Mononuclear cell (primary cell): ENCODE results near the gene MGME1. TPM values are rescaled to one million over a fixed set of nuclear protein-coding genes. Genes with fewer than 3 reads are reported as not detected.

Experiments
- H3K27me3 ChIP-seq: 2 replicates; pipeline ENCODE4 v1.6.0; 2011; ENCODE audit warnings: low read length, control low read depth; ENCODE audit not compliant: insufficient read depth
- H3K4me1 ChIP-seq: 2 replicates; pipeline ENCODE4 v1.5.1; 2011; ENCODE audit warnings: mild to moderate bottlenecking, low read length, control low read depth; ENCODE audit not compliant: insufficient read depth
- H3K4me3 ChIP-seq: 2 replicates; pipeline ENCODE4 v1.5.1; 2011; ENCODE audit warnings: mild to moderate bottlenecking, low read length, moderate library complexity
- H3K9me3 ChIP-seq: 2 replicates; pipeline ENCODE4 v1.5.1; 2011; ENCODE audit warnings: low read depth, mild to moderate bottlenecking, control low read depth, low read length
- total RNA-seq: library from RNA; depleted of rRNA; stranded (reverse); fragments of >200 nt; gene quantifications from one replicate; pipeline ENCODE4 v1.2.3, GENCODE V29; 2012

The MGME1 gene
- total RNA-seq, 1 donor, result 6.3 TPM

GRCh38 chr20:17963114-17963897, 5.5 kb upstream of the MGME1 start:
- Histone ChIP-seq H3K9me3 (no peaks in the 10 kb centered on the region), H3K27me3 (no peaks in the 10 kb centered on the region), H3K4me1 (peaks cover 94% of the 10 kb centered on the region), H3K4me3 (no peak overlapping the region)

- H3K9me3 ChIP-seq, result no peaks in the 10 kb centered on the region
- no peak overlapping the region for H3K4me3 ChIP-seq
- H3K4me1 ChIP-seq, result peaks cover 87% of the 10 kb centered on the region
- no peaks in the 10 kb centered on the region for H3K27me3 ChIP-seq
Measured at GRCh38 chr20:17964073-17964472, 4.7 kb upstream of the MGME1 start.

GRCh38 chr20:17964632-17965031, 4.2 kb upstream of the MGME1 start:
- H3K4me3 ChIP-seq, result no peak overlapping the region
- peaks cover 81% of the 10 kb centered on the region for H3K4me1 ChIP-seq
- no peaks in the 10 kb centered on the region for H3K27me3 ChIP-seq
- no peaks in the 10 kb centered on the region for H3K9me3 ChIP-seq

- no peaks in the 10 kb centered on the region for H3K9me3 ChIP-seq
- H3K27me3 ChIP-seq, result no peaks in the 10 kb centered on the region
- peak overlapping the region; percentile 99 for H3K4me3 ChIP-seq
- peaks cover 80% of the 10 kb centered on the region for H3K4me1 ChIP-seq
Measured at GRCh38 chr20:17965042-17965697, 3.6 kb upstream of the MGME1 start.

- no peaks in the 10 kb centered on the region for H3K27me3 ChIP-seq
Measured at GRCh38 chr20:17966432-17967310, 2.1 kb upstream of the MGME1 start.

GRCh38 chr20:17967521-17968365, 1.1 kb upstream of the MGME1 start:
- H3K27me3 ChIP-seq, result no peaks in the 10 kb centered on the region
- H3K4me3 ChIP-seq, result peak overlapping the region; percentile 99
- H3K4me1 ChIP-seq, result peaks cover 76% of the 10 kb centered on the region
- no peaks in the 10 kb centered on the region for H3K9me3 ChIP-seq

More at GRCh38 chr20:17966432-17967310, 2.1 kb upstream of the MGME1 start:
- H3K4me1 ChIP-seq, result peaks cover 76% of the 10 kb centered on the region
- H3K4me3 ChIP-seq, result peak overlapping the region; percentile 99
- H3K9me3 ChIP-seq, result no peaks in the 10 kb centered on the region

- Histone ChIP-seq H3K4me3 (peak overlapping the region; percentile 99), H3K27me3 (no peaks in the 10 kb centered on the region), H3K9me3 (no peaks in the 10 kb centered on the region), H3K4me1 (peaks cover 70% of the 10 kb centered on the region)
Measured at GRCh38 chr20:17969278-17969883, 563 bp downstream of the MGME1 start.

- Histone ChIP-seq H3K27me3 (no peaks in the 10 kb centered on the region), H3K4me1 (peaks cover 64% of the 10 kb centered on the region), H3K9me3 (no peaks in the 10 kb centered on the region), H3K4me3 (peak overlapping the region; percentile 99)
Measured at GRCh38 chr20:17969884-17970409, 1.1 kb downstream of the MGME1 start.

- H3K4me3 ChIP-seq, result peak overlapping the region; percentile 15
- H3K9me3 ChIP-seq, result no peaks in the 10 kb centered on the region
- no peaks in the 10 kb centered on the region for H3K27me3 ChIP-seq
- H3K4me1 ChIP-seq, result peaks cover 49% of the 10 kb centered on the region
Measured at GRCh38 chr20:17971300-17972013, 2.6 kb downstream of the MGME1 start.

GRCh38 chr20:17972121-17972520, 3.3 kb downstream of the MGME1 start:
- Histone ChIP-seq H3K4me3 (no peak overlapping the region), H3K27me3 (no peaks in the 10 kb centered on the region), H3K4me1 (peaks cover 43% of the 10 kb centered on the region), H3K9me3 (no peaks in the 10 kb centered on the region)

GRCh38 chr20:17976305-17976704, 7.5 kb downstream of the MGME1 start:
- Histone ChIP-seq H3K4me3 (no peak overlapping the region), H3K4me1 (peaks cover 25% of the 10 kb centered on the region), H3K9me3 (no peaks in the 10 kb centered on the region), H3K27me3 (no peaks in the 10 kb centered on the region)

GRCh38 chr20:17985388-17986018, 16.7 kb downstream of the MGME1 start:
- Histone ChIP-seq H3K4me1 (no peaks in the 10 kb centered on the region), H3K4me3 (no peak overlapping the region), H3K27me3 (no peaks in the 10 kb centered on the region), H3K9me3 (no peaks in the 10 kb centered on the region)

- Histone ChIP-seq H3K9me3 (no peaks in the 10 kb centered on the region), H3K4me1 (no peaks in the 10 kb centered on the region), H3K27me3 (no peaks in the 10 kb centered on the region), H3K4me3 (no peak overlapping the region)
Measured at GRCh38 chr20:17987988-17988387, 19.2 kb downstream of the MGME1 start.
